K562 (cell line): Measurements from ENCODE around the gene WDR86.

Experiments
- CREB1 ChIP-seq, 2 experiments: sonication (generic) in 1 of 2; formaldehyde crosslinking in 1 of 2; IDR thresholded peaks; 2 replicates each; pipeline versions ENCODE4 v1.6.1 to v1.8.0; 2012 to 2022; ENCODE audit warnings: inconsistent platforms in 1 of 2, mild to moderate bottlenecking in 1 of 2, missing genetic modification reagents in 1 of 2, moderate library complexity in 1 of 2
- ELF4 ChIP-seq: fragments of 450-650 bp; formaldehyde crosslinking; IDR thresholded peaks from 2 replicates; pipeline ENCODE4 v1.4.0; 2022; ENCODE audit warnings: missing genetic modification characterization
- EP300 ChIP-seq: IDR thresholded peaks from 2 replicates; pipeline ENCODE4 v1.6.1; 2012; ENCODE audit warnings: low read length, improper control_type of control experiment
- TF ChIP-seq, protein P1 (sequence below): sonication (generic); formaldehyde crosslinking; IDR thresholded peaks from 2 replicates; pipeline ENCODE4 v1.8.1; 2023; ENCODE audit warnings: mild to moderate bottlenecking, missing genetic modification reagents

DNA sequence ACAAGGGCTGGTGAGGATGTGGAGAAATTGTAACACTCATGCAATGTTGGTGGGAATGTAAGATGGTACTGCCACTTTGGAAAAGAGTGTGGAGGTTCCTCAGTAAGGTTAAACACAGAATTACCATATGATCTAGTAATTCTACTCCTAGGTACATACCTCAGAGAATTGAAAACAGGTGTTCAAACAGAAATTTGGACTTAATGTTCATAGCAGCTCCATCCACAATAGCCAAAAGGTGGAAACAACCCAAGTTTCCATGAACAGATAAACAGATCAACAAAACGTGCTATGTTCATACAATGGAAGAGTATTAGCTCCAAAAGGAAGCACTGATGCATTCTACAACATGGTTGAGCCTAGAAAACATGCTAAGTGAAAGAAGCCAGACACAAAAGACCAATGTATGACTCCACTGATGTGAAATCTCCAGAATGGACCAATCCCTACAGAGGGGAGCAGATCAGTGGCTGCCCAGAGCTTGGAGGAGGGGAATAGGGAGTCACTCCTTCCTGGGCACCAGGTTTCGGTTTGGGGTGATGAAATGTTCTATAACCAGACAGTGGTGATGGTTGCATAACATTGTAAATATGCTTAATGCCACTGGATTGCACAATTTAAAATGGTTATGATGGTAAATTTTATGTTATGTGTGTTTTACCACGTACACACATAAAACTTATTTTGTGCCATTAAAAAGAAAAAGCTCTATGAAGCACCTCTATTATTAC lies 5.7 kb upstream of the WDR86 start:
- no peak for TF ChIP-seq EP300
- no peak for TF ChIP-seq CREB1 (IDR thresholded peaks at IDR 0.05)
- TF ChIP-seq CREB1 (CRISPR knock-in tag; IDR thresholded peaks at IDR 0.05) = no peak
- TF ChIP-seq, protein P1, sequence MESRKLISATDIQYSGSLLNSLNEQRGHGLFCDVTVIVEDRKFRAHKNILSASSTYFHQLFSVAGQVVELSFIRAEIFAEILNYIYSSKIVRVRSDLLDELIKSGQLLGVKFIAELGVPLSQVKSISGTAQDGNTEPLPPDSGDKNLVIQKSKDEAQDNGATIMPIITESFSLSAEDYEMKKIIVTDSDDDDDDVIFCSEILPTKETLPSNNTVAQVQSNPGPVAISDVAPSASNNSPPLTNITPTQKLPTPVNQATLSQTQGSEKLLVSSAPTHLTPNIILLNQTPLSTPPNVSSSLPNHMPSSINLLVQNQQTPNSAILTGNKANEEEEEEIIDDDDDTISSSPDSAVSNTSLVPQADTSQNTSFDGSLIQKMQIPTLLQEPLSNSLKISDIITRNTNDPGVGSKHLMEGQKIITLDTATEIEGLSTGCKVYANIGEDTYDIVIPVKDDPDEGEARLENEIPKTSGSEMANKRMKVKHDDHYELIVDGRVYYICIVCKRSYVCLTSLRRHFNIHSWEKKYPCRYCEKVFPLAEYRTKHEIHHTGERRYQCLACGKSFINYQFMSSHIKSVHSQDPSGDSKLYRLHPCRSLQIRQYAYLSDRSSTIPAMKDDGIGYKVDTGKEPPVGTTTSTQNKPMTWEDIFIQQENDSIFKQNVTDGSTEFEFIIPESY = no peak
- TF ChIP-seq ELF4 (CRISPR knock-in tag) = no peak
